ENCODE data around the gene SLC25A13.

- TF ChIP-seq POLR2A (conservative IDR thresholded peaks at IDR 0.05) (no peak), RAD21 (CRISPR knock-in tag; conservative IDR thresholded peaks at IDR 0.05 in 1 of 2, IDR thresholded peaks at IDR 0.05 in 1 of 2) (no peak), NR3C1 (CRISPR knock-in tag; IDR thresholded peaks at IDR 0.05) (no peak), LARP7 (IDR thresholded peaks at IDR 0.05) (no peak), NRF1 (conservative IDR thresholded peaks at IDR 0.05 in 1 of 2, IDR thresholded peaks at IDR 0.05 in 1 of 2) (no peak), TAF7 (tag; IDR thresholded peaks at IDR 0.05) (no peak), CTCF (IDR thresholded peaks at IDR 0.05 in 2 of 3, conservative IDR thresholded peaks at IDR 0.05 in 1 of 3; ENCODE audit: insufficient read depth in 2 of 3, low read depth in 1 of 3, low read length in 3 of 3) (no peak), MYBL2 (IDR thresholded peaks at IDR 0.05; ENCODE audit: low read depth) (no peak), MYBL2 (CRISPR knock-in tag; IDR thresholded peaks at IDR 0.05; ENCODE audit: borderline replicate concordance) (no peak), ZNF830 (CRISPR knock-in tag; IDR thresholded peaks at IDR 0.05) (no peak)
- TF ChIP-seq, protein P1, sequence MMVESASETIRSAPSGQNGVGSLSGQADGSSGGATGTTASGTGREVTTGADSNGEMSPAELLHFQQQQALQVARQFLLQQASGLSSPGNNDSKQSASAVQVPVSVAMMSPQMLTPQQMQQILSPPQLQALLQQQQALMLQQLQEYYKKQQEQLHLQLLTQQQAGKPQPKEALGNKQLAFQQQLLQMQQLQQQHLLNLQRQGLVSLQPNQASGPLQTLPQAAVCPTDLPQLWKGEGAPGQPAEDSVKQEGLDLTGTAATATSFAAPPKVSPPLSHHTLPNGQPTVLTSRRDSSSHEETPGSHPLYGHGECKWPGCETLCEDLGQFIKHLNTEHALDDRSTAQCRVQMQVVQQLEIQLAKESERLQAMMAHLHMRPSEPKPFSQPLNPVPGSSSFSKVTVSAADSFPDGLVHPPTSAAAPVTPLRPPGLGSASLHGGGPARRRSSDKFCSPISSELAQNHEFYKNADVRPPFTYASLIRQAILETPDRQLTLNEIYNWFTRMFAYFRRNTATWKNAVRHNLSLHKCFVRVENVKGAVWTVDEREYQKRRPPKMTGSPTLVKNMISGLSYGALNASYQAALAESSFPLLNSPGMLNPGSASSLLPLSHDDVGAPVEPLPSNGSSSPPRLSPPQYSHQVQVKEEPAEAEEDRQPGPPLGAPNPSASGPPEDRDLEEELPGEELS (CRISPR knock-in tag; IDR thresholded peaks at IDR 0.05; ENCODE audit: borderline replicate concordance) = no peak
- TF ChIP-seq, protein P2, sequence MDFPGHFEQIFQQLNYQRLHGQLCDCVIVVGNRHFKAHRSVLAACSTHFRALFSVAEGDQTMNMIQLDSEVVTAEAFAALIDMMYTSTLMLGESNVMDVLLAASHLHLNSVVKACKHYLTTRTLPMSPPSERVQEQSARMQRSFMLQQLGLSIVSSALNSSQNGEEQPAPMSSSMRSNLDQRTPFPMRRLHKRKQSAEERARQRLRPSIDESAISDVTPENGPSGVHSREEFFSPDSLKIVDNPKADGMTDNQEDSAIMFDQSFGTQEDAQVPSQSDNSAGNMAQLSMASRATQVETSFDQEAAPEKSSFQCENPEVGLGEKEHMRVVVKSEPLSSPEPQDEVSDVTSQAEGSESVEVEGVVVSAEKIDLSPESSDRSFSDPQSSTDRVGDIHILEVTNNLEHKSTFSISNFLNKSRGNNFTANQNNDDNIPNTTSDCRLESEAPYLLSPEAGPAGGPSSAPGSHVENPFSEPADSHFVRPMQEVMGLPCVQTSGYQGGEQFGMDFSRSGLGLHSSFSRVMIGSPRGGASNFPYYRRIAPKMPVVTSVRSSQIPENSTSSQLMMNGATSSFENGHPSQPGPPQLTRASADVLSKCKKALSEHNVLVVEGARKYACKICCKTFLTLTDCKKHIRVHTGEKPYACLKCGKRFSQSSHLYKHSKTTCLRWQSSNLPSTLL (IDR thresholded peaks at IDR 0.05) = no peak
Measured at GRCh38 chr7:96332325-96332724, 10.4 kb upstream of the SLC25A13 start.

Data from K562 (cell line).